ENCODE results near the gene PPP2R2C. TPM values are rescaled to one million over a fixed set of nuclear protein-coding genes. Genes with fewer than 3 reads are reported as not detected.

Gene PPP2R2C
- total and polyA plus RNA-seq, 2 experiments from 2014 or later: 1.3 to 9.2 TPM

- no peak for TF ChIP-seq ZNF462 (CRISPR knock-in tag; IDR thresholded peaks at IDR 0.05)
These were observed 67.6 kb downstream of the PPP2R2C start (continued) for GRCh38 chr4:6404611-6405396.

GRCh38 chr4:6403400-6403685 is 69.1 kb downstream of the PPP2R2C start:
- Histone ChIP-seq H3K27ac (ENCODE audit: low read depth) (no peak overlapping the region), H4K20me1 (replicated peaks; ENCODE audit: insufficient read depth) (no peaks in the 10 kb centered on the region), H3K4me2 (no peak overlapping the region), H3F3A (replicated peaks; ENCODE audit: low read depth) (no peaks in the 10 kb centered on the region), H3K79me2 (replicated peaks; ENCODE audit: insufficient read depth) (no peaks in the 10 kb centered on the region), H3K9me2 (ENCODE audit: insufficient read depth) (no peaks in the 10 kb centered on the region), H3K27me3 (ENCODE audit: insufficient read depth) (no peaks in the 10 kb centered on the region), H3K4me1 (ENCODE audit: insufficient read depth) (peaks cover 9% of the 10 kb centered on the region), H3K4me3 (no peak overlapping the region), H3K36me3 (ENCODE audit: insufficient read depth) (no peaks in the 10 kb centered on the region), H2AFZ (peak overlapping the region; percentile 47; the same call in 1 of the 2 replicates)
- DNase-seq (ENCODE audit: low spot score) (no peak), ATAC-seq (peak; percentile 20)
- Mint-ChIP-seq H3K27me3 (ENCODE audit: insufficient read depth, low read depth, poor library complexity) (peaks cover 24% of the 10 kb centered on the region), H3K4me1 (peaks cover 44% of the 10 kb centered on the region), H3K36me3 (ENCODE audit: low read depth) (no peaks in the 10 kb centered on the region), H3K4me3 (no peak overlapping the region), H3K27ac (no peak overlapping the region), H3K9me3 (no peaks in the 10 kb centered on the region)
- TF ChIP-seq ZNF331 (CRISPR knock-in tag; IDR thresholded peaks at IDR 0.05; ENCODE audit: low read depth): no peak
- TF ChIP-seq ETS1 (IDR thresholded peaks at IDR 0.05): no peak
- no peak for TF ChIP-seq JUNB (IDR thresholded peaks at IDR 0.05; ENCODE audit: unreplicated experiment)
- TF ChIP-seq EZH2phosphoT487 (IDR thresholded peaks at IDR 0.05; ENCODE audit: unreplicated experiment): no peak
- no peak for TF ChIP-seq CREB1 (CRISPR knock-in tag; IDR thresholded peaks at IDR 0.05; ENCODE audit: low read depth)
- no peak for TF ChIP-seq STAT1 (IDR thresholded peaks at IDR 0.05; ENCODE audit: unreplicated experiment)
- no peak for TF ChIP-seq EZH2 (IDR thresholded peaks at IDR 0.05; ENCODE audit: low read depth, unreplicated experiment)
- TF ChIP-seq POLR2AphosphoS5 (IDR thresholded peaks at IDR 0.05; ENCODE audit: low read depth): no peak

Data from GM23338 (cell line).